COLO829 (cell line): ENCODE measurements around the gene AGA.

ENCODE experiments used
- DNase-seq: peaks from one replicate; pipeline ENCODE4 v3.0.0; 2012; ENCODE audit warnings: low spot score

Gene AGA

GRCh38 chr4:177447417-177448004 is 5.3 kb upstream of the AGA start:
- DNase-seq, result no peak

DNA sequence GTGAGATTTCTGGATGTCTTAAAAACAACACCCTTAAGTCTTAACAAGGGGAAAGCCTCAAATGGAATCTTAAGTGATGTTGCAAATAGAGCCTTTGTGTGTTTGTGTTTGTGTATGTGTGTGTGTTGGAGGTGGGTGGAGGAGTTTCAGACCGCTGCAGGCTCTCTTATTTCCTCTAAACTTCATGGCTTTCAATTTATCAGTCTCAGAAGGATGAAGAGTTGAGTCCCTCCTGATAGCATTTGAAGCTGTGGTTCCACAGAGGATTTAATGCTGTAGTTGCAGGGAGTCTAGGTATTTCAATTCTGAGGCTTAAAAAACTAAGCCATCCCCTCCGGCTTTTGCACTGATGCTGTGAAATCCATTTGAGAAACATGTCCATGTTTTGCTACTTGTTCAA is 4.3 kb upstream of the AGA start:
- no peak for DNase-seq

- DNase-seq, result no peak
Observed at GRCh38 chr4:177444911-177445736, 2.9 kb upstream of the AGA start.

GRCh38 chr4:177441061-177441802 is 1.0 kb downstream of the AGA start:
- DNase-seq, result no peak

GRCh38 chr4:177436456-177436855 is 5.8 kb downstream of the AGA start:
- no peak for DNase-seq

DNA sequence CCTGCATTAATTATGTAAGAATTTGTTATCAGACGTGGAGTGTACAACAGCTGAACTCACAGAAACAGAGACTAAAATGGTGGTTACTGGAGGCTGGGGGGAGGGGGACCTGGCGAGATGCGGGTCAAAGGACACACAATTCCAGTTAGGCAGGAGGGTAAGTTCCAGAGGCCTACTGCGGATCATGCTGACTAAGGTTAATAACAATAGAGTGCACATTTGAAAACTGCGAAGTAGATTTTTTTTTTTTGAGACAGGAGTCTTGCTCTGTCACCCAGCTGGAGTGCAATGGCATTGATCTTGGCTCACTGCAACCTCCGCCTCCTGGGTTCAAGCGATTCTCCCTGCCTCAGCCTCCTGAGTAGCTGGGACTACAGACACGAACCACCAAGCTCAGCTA is 7.6 kb downstream of the AGA start:
- DNase-seq, result no peak

GRCh38 chr4:177427192-177427591 is 15.0 kb downstream of the AGA start:
- no peak for DNase-seq

GRCh38 chr4:177419434-177419833 is 22.8 kb downstream of the AGA start:
- DNase-seq, result no peak

- DNase-seq, result no peak
Observed at GRCh38 chr4:177413656-177414055, 28.6 kb downstream of the AGA start.

GRCh38 chr4:177413076-177413475 is 29.2 kb downstream of the AGA start:
- no peak for DNase-seq

DNA sequence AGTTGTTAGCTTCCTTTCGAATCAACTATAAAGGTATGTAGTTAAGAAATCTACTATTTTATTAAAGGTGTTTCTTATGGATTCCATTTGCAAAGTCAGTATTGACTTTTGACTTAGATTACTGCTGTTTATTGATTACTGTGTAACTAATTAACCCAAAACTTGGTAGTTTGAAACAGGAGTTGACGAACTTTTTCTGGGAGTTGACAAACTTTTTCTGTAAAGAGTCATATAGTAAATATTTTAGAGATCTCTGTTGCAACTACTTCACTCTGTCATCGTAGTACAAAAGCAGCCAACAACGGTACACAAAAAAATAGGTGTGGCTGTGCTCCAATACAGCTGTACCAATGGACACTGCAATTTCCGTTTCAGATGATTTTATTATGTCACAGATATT is 30.2 kb downstream of the AGA start:
- no peak for DNase-seq

DNA sequence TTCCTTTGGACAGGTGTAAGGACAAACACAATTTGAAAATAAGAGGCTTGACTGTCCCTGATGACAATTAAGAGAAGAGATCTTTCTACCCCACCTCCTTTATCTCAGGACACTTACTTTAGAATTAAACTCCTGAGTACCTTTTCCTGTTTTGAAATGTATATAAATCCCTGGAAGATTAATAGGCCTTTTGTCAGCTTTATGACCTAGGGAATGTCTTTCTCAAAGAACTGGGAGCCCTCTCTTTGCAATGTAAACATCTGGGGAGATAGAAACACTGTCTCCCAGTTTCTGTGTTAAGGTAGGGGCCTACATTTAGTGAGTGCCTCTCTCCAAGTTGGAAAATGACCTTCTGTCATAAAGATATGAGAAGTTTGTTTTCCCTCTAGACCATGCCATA is 31.7 kb downstream of the AGA start:
- DNase-seq, result no peak

GRCh38 chr4:177408023-177408422 is 34.2 kb downstream of the AGA start:
- DNase-seq, result no peak

GRCh38 chr4:177405508-177405907 is 36.7 kb downstream of the AGA start:
- DNase-seq, result no peak

DNA sequence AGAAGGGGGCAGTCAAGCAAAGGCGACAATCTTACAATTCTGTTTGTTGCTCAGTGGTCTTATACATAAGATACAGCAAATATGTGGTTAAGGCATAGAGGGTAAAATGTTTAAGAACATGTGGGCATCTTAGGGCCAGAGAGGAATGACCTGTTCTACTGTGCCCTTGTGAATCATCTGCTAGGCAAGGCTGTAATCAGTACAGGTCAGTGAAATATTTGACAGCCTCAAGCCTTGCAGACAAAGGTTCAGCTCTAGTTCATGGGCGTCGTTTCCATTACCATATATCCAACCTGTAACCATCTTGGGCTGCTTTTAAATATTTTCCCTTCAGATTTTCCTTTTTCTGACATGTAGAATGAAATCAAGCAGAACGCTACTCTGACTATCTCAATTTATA is 37.3 kb downstream of the AGA start:
- DNase-seq, result no peak

- DNase-seq, result no peak
Observed at GRCh38 chr4:177404342-177404741, 37.9 kb downstream of the AGA start.

DNA sequence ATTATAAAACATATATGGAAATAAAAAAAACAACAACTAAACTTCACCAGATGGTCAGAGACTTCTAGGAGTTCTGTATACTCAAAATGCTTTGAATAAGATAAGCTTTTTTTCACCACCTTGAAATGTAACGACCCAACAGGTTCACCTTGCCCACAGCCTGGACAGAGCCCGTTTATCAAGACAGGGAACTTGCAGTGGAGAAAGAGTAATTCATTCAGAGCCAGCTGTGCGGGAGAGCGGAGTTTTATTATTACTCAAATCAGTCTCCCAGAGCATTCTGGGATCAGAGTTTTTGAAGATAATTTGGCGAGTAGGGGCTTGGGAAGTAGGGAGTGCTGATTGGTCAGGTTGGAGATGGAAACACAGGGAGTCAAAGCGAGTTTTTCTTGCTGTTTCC is 38.5 kb downstream of the AGA start:
- DNase-seq, result no peak

DNA sequence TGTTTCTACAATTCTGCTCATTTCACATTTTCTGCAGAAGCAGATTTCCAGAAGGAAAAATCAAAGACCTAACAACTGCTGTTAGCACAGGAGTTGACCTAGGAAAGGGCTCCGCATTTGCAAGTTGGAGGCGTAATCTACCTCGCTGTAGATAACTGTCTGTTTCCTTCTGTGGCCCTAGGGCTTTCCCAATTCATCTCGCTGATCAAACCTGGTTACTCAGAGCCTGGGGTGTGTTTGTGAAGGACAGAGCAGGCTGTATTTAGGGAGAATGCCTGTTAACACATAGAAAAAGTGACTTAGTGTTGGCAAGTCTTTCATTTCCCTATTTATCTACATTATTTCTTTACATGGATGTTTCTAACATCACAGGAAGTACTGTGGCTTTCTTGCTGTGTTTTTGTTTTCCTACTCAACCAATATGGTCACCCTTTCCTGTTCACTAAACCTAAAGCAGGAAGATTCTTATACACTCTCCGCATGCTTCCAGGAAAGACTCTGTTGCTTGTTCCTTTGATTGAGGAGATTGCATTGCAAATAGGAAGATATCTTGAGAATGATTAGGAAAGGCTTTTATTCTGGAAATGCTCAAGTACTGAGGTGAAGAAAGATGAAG is 40.5 kb downstream of the AGA start:
- DNase-seq, result no peak

DNA sequence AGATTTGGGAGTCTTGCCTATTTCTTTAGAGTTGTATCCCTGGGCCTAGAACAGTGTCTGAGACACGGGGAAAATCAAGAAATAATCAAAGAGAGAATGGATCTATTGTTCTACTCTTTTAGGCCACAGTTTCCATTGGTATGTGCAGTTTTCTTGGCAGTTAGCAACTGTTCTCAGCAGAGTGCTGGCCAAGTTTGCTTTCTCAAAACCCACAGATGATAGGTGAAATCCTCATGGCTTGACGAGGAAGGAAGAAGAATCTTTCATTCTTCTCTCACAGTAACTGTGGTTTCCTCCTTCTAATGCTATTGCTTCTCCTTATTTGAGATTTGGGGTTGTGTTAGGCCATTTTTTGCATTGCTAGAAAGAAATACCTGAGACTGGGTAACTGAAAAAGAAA is 42.2 kb downstream of the AGA start:
- DNase-seq, result no peak

DNA sequence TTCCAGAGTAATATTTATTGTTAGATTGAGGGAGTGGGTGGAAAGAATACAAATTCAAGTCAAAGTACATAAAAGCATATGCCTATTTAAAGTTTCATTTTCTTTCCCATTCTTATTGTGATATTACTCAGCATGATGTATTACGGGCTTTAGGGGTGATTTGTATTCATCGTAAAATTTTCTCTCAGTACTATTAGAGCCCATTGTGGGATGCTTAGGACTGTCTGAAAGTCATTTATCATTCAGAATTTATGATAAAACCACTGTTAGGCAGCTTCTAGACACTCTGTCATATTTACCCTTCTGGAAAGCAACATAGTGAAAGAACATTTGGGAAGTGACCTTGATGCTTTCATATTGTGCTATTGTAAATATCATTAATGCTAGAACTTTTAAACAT is 45.9 kb downstream of the AGA start:
- DNase-seq, result no peak

DNA sequence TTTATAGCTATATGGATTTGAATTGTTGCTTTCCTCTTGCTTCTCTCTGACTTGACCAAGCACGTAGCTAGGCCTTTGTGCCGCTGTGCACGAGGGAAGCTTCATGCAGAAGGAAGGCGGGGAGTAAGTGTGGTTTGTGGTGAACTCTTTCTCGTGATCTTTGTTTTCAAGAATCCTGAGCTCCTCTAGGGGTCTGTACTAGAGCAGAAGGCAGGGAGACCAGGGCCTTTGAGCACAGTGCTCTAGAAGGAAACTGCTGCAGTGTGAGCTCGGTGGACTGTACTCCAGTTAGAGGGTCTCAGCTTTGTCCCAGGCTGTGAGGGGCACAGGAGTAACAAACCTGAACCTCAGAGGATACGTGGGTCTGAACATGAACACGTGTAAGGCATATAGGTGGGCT is 49.0 kb downstream of the AGA start:
- no peak for DNase-seq

DNA sequence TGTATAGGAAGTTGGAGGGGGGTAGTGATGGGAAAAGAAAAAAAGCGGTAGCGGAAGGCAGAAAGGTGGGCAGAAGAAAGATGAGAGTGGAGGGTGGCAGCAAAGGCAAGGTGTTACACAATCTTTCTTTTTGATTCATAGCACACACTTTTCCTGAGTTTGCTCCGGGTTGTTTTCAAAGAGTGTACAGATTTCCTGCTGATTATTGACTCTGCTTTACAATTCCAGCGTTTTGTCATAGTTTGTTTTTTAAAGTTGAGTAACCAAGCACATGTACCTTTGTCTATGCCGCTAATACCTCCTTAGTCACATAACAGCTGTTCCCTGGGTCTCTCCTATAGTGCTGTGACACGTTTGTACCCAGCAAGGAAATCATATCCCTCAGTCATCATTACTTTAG is 50.3 kb downstream of the AGA start:
- DNase-seq, result no peak

DNA sequence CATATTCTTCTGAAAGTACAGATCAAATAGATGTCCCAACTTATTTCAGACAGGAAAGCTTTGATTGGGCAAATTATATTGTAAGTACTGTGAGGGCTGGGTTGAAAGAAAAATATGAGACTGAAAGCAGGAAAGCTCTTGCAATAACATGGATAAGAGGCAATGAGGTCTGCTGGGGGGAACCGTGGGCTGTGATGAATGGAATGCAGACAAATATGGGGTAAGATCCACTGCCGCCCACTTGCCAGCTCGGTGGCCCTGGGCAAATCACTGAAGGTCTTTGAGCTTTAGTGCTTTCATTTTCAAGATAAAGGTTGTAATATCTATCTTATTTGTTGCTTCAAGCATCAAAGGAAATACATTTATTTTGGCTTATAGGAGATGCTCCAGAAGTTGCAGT is 51.0 kb downstream of the AGA start:
- DNase-seq, result no peak
